ENCODE results near the gene SPAG4. TPM values are rescaled to one million over a fixed set of nuclear protein-coding genes. Genes with fewer than 3 reads are reported as not detected.

Gene SPAG4
- total and polyA plus RNA-seq, 2 experiments from 2014 or later, result 2.7 to 2.9 TPM

DNA sequence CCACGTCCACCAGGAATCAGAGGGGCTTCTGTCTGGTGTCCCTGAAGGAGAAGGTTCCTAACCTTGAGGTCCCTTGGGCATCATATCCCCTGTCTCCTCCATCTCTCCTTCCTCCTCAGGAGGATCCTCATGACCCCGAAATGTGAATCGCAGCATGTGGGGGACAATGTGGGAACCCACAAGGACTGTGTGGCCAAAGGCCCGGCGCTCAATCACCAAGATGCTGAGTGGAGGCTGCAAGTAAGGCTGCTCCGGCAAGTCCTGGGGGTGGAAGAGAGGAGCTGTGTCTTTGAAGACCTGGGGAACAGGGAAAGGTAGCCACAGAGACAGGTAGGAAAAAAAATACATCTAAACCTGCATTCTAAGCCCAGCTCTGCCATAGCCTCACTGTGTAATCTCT, 36.4 kb upstream of the SPAG4 start:
- Mint-ChIP-seq H3K9me3 (peaks cover 5% of the 10 kb centered on the region; the same call in 2 of the 3 replicates), H3K27ac (no peak overlapping the region), H3K4me1 (no peaks in the 10 kb centered on the region), H3K36me3 (ENCODE audit: low read depth) (no peaks in the 10 kb centered on the region), H3K4me3 (no peak overlapping the region), H3K27me3 (ENCODE audit: insufficient read depth, low read depth, poor library complexity) (peaks cover 3% of the 10 kb centered on the region)
- H3K79me2 ChIP-seq (replicated peaks; ENCODE audit: insufficient read depth), result no peaks in the 10 kb centered on the region
- H3K9me2 ChIP-seq (ENCODE audit: insufficient read depth), result no peaks in the 10 kb centered on the region
- H3K4me3 ChIP-seq, result no peak overlapping the region
- no peak overlapping the region for H3K27ac ChIP-seq (ENCODE audit: low read depth)
- no peaks in the 10 kb centered on the region for H3K36me3 ChIP-seq (ENCODE audit: insufficient read depth)
- TF ChIP-seq ZNF114 (CRISPR knock-in tag; IDR thresholded peaks at IDR 0.05), result no peak
- TF ChIP-seq, protein P1, sequence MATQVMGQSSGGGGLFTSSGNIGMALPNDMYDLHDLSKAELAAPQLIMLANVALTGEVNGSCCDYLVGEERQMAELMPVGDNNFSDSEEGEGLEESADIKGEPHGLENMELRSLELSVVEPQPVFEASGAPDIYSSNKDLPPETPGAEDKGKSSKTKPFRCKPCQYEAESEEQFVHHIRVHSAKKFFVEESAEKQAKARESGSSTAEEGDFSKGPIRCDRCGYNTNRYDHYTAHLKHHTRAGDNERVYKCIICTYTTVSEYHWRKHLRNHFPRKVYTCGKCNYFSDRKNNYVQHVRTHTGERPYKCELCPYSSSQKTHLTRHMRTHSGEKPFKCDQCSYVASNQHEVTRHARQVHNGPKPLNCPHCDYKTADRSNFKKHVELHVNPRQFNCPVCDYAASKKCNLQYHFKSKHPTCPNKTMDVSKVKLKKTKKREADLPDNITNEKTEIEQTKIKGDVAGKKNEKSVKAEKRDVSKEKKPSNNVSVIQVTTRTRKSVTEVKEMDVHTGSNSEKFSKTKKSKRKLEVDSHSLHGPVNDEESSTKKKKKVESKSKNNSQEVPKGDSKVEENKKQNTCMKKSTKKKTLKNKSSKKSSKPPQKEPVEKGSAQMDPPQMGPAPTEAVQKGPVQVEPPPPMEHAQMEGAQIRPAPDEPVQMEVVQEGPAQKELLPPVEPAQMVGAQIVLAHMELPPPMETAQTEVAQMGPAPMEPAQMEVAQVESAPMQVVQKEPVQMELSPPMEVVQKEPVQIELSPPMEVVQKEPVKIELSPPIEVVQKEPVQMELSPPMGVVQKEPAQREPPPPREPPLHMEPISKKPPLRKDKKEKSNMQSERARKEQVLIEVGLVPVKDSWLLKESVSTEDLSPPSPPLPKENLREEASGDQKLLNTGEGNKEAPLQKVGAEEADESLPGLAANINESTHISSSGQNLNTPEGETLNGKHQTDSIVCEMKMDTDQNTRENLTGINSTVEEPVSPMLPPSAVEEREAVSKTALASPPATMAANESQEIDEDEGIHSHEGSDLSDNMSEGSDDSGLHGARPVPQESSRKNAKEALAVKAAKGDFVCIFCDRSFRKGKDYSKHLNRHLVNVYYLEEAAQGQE (IDR thresholded peaks at IDR 0.05; ENCODE audit: unreplicated experiment), result no peak
- TF ChIP-seq POLR2AphosphoS5 (IDR thresholded peaks at IDR 0.05; ENCODE audit: low read depth), result no peak
- no peak for TF ChIP-seq ZNF331 (CRISPR knock-in tag; IDR thresholded peaks at IDR 0.05; ENCODE audit: low read depth)
- TF ChIP-seq, protein P2, sequence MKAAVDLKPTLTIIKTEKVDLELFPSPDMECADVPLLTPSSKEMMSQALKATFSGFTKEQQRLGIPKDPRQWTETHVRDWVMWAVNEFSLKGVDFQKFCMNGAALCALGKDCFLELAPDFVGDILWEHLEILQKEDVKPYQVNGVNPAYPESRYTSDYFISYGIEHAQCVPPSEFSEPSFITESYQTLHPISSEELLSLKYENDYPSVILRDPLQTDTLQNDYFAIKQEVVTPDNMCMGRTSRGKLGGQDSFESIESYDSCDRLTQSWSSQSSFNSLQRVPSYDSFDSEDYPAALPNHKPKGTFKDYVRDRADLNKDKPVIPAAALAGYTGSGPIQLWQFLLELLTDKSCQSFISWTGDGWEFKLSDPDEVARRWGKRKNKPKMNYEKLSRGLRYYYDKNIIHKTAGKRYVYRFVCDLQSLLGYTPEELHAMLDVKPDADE (IDR thresholded peaks at IDR 0.05), result no peak
- no peak for TF ChIP-seq JUNB (IDR thresholded peaks at IDR 0.05; ENCODE audit: unreplicated experiment)
- TF ChIP-seq, protein P3, sequence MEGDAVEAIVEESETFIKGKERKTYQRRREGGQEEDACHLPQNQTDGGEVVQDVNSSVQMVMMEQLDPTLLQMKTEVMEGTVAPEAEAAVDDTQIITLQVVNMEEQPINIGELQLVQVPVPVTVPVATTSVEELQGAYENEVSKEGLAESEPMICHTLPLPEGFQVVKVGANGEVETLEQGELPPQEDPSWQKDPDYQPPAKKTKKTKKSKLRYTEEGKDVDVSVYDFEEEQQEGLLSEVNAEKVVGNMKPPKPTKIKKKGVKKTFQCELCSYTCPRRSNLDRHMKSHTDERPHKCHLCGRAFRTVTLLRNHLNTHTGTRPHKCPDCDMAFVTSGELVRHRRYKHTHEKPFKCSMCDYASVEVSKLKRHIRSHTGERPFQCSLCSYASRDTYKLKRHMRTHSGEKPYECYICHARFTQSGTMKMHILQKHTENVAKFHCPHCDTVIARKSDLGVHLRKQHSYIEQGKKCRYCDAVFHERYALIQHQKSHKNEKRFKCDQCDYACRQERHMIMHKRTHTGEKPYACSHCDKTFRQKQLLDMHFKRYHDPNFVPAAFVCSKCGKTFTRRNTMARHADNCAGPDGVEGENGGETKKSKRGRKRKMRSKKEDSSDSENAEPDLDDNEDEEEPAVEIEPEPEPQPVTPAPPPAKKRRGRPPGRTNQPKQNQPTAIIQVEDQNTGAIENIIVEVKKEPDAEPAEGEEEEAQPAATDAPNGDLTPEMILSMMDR (conservative IDR thresholded peaks at IDR 0.05; ENCODE audit: low read depth in 2 of 2), result no peak
- TF ChIP-seq EZH2 (IDR thresholded peaks at IDR 0.05; ENCODE audit: low read depth, unreplicated experiment), result no peak
- no peaks in the 10 kb centered on the region for H3F3A ChIP-seq (replicated peaks; ENCODE audit: low read depth)
- no peaks in the 10 kb centered on the region for H3K4me1 ChIP-seq (ENCODE audit: insufficient read depth)
- ATAC-seq (no peak), DNase-seq (ENCODE audit: low spot score) (no peak)
- H4K20me1 ChIP-seq (replicated peaks; ENCODE audit: insufficient read depth), result no peaks in the 10 kb centered on the region
- no peaks in the 10 kb centered on the region for H3K27me3 ChIP-seq (ENCODE audit: insufficient read depth)
- H3K4me2 ChIP-seq, result no peak overlapping the region
- H2AFZ ChIP-seq, result no peak overlapping the region

DNA sequence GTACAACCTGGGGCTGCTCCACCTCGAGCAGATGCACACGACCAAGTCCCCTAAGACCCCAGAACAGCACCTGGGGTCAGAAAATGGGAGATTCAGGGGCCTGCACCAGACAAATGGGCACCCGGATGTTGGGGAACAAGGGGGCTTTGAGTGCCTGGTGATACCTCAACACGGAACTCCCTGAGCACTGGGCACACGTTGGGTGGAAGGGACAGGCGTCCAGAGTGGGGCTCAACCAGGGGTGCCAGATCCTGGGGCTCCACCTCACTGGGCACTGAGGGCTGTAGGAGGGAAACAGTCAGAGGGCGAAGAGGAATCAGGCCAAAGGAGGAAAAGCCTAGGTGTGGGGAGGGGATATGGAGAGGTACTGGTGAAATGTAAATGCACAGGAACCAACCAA, 33.5 kb upstream of the SPAG4 start:
- Mint-ChIP-seq H3K4me3 (no peak overlapping the region), H3K4me1 (no peaks in the 10 kb centered on the region), H3K27me3 (ENCODE audit: insufficient read depth, low read depth, poor library complexity) (peaks cover 1% of the 10 kb centered on the region), H3K9me3 (no peaks in the 10 kb centered on the region; the same call in 1 of the 3 replicates), H3K36me3 (ENCODE audit: low read depth) (no peaks in the 10 kb centered on the region), H3K27ac (no peak overlapping the region)
- Histone ChIP-seq H3K27me3 (ENCODE audit: insufficient read depth) (no peaks in the 10 kb centered on the region), H3K79me2 (replicated peaks; ENCODE audit: insufficient read depth) (no peaks in the 10 kb centered on the region), H3K4me2 (no peak overlapping the region), H3K4me1 (ENCODE audit: insufficient read depth) (no peaks in the 10 kb centered on the region), H3K36me3 (ENCODE audit: insufficient read depth) (no peaks in the 10 kb centered on the region), H3K4me3 (no peak overlapping the region), H3K9me2 (ENCODE audit: insufficient read depth) (no peaks in the 10 kb centered on the region), H3F3A (replicated peaks; ENCODE audit: low read depth) (no peaks in the 10 kb centered on the region), H3K27ac (ENCODE audit: low read depth) (no peak overlapping the region), H4K20me1 (replicated peaks; ENCODE audit: insufficient read depth) (no peaks in the 10 kb centered on the region), H2AFZ (no peak overlapping the region)
- DNase-seq (ENCODE audit: low spot score) (no peak), ATAC-seq (no peak)
- TF ChIP-seq, protein P1 (IDR thresholded peaks at IDR 0.05; ENCODE audit: unreplicated experiment), result no peak
